DND-41 (cell line): Measurements from ENCODE around the gene ETFA.
A peak's percentile ranks its signal among the peaks of the same experiment; 100 is the strongest.

Experiments
- ATAC-seq: fragments of 200-7000 bp; cut with Tn5 transposase; 3 replicates; pipeline ENCODE4 v1.9.1; 2021; ENCODE audit warnings: low read depth; ENCODE audit not compliant: insufficient read depth
- DNase-seq: peaks from one replicate; pipeline ENCODE4 v3.0.0-alpha.2; 2020
- H2AFZ ChIP-seq: 2 replicates; pipeline ENCODE4 v1.6.0; 2012; ENCODE audit warnings: low read depth, low read length
- H3K27ac ChIP-seq: 2 replicates; pipeline ENCODE4 v1.5.1; 2012; ENCODE audit warnings: low read length, inconsistent platforms
- H3K27me3 ChIP-seq: fragments of 200-600 bp; sonication (generic); 2 replicates; pipeline ENCODE4 v1.6.0; 2012; ENCODE audit warnings: low read length, mild to moderate bottlenecking, inconsistent platforms; ENCODE audit not compliant: insufficient read depth, poor library complexity
- H3K36me3 ChIP-seq: 2 replicates; pipeline ENCODE4 v1.5.1; 2012; ENCODE audit warnings: low read length, inconsistent platforms; ENCODE audit not compliant: insufficient read depth
- H3K4me1 ChIP-seq: 2 replicates; pipeline ENCODE4 v1.5.1; 2012; ENCODE audit warnings: mild to moderate bottlenecking, low read length; ENCODE audit not compliant: insufficient read depth
- H3K4me2 ChIP-seq: 2 replicates; pipeline ENCODE4 v1.6.0; 2012; ENCODE audit warnings: mild to moderate bottlenecking, moderate library complexity, low read length, inconsistent platforms; ENCODE audit not compliant: insufficient read depth
- H3K4me3 ChIP-seq, 2 experiments: fragments of 200-600 bp in 1 of 2; shearing (Covaris generic) in 1 of 2; 2 replicates each; pipeline ENCODE4 v1.5.1; 2012 to 2016; ENCODE audit warnings: inconsistent platforms in 2 of 2, low read length in 2 of 2, mild to moderate bottlenecking in 2 of 2, low read depth in 1 of 2, moderate library complexity in 1 of 2
- H3K79me2 ChIP-seq: 2 replicates; pipeline ENCODE4 v1.6.0; 2012; ENCODE audit warnings: low read length, inconsistent platforms; ENCODE audit not compliant: insufficient read depth
- H3K9ac ChIP-seq: 2 replicates; pipeline ENCODE4 v1.6.0; 2012; ENCODE audit warnings: low read depth, mild to moderate bottlenecking, inconsistent platforms, low read length, moderate library complexity
- H3K9me3 ChIP-seq: 2 replicates; pipeline ENCODE4 v1.5.1; 2012; ENCODE audit warnings: low read length, moderate library complexity, mild to moderate bottlenecking, inconsistent platforms; ENCODE audit not compliant: insufficient read depth, severe bottlenecking
- H4K20me1 ChIP-seq: 2 replicates; pipeline ENCODE4 v1.6.0; 2012; ENCODE audit warnings: low read length; ENCODE audit not compliant: insufficient read depth
- EZH2 ChIP-seq: IDR thresholded peaks from 3 replicates; pipeline ENCODE4 v1.6.1; 2012; ENCODE audit warnings: borderline replicate concordance, low read depth, mild to moderate bottlenecking, moderate library complexity, low read length, inconsistent platforms; ENCODE audit not compliant: severe bottlenecking
- TF ChIP-seq, protein P1 (sequence below): IDR thresholded peaks from 2 replicates; pipeline ENCODE4 v1.5.1; 2012; ENCODE audit warnings: borderline replicate concordance, low read length, moderate library complexity, mild to moderate bottlenecking; ENCODE audit not compliant: poor library complexity, severe bottlenecking; ENCODE audit errors: extremely low read depth

The ETFA gene

DNA sequence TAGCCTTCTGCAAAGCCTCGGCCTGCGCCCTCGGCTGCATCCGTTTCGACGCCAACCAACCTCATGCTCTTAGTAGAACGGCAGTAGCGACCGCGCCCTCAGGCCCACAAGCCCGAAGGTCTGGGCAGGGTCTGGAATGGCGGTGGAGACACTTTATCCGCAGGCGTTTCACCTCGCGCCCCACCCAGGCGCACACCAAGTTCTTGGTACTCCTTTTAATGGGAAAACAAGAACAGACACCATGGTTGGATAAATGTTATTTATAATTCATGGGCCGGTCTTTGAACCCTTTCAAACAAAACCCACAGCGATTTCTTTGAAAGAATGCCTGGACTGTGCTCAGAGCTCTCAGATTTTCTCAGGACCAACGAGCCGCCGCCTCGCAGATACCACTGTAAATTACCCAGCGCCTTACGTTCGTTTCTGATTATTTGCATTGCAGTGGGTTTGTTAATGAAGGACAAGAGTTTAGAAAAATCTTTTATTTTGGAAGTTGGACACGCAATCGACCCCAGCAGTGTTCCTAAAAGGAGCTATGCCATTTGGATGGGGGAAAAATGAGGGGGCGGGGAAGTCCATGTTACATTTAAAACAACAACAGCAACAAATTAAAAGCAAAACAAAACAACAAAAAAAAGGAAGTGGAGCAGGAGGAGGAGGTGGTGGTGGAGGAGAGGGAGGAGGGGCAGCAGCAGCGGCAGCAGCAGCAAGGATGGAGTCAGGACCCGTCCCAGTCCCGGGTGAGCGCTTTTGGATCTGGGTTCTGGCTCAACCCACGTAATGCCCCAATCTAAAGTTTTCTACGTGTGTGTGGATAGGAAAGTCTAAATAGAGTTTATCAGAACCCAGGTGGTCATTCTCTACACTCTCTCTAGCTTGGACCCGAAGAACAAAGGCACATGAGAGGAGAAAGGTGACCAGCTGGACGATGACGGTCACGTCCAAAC, 24.3 kb upstream of the ETFA start:
- DNase-seq (no peak), ATAC-seq (no peak)
- no peak overlapping the region for H3K9ac ChIP-seq
- H2AFZ ChIP-seq: no peak overlapping the region
- H3K36me3 ChIP-seq: no peaks in the 10 kb centered on the region
- H3K79me2 ChIP-seq: no peaks in the 10 kb centered on the region
- no peak overlapping the region for H3K4me3 ChIP-seq
- H3K4me1 ChIP-seq: no peaks in the 10 kb centered on the region
- no peaks in the 10 kb centered on the region for H3K9me3 ChIP-seq
- no peak overlapping the region for H3K27ac ChIP-seq
- no peaks in the 10 kb centered on the region for H4K20me1 ChIP-seq
- peaks cover 3% of the 10 kb centered on the region for H3K27me3 ChIP-seq
- TF ChIP-seq, protein P1, sequence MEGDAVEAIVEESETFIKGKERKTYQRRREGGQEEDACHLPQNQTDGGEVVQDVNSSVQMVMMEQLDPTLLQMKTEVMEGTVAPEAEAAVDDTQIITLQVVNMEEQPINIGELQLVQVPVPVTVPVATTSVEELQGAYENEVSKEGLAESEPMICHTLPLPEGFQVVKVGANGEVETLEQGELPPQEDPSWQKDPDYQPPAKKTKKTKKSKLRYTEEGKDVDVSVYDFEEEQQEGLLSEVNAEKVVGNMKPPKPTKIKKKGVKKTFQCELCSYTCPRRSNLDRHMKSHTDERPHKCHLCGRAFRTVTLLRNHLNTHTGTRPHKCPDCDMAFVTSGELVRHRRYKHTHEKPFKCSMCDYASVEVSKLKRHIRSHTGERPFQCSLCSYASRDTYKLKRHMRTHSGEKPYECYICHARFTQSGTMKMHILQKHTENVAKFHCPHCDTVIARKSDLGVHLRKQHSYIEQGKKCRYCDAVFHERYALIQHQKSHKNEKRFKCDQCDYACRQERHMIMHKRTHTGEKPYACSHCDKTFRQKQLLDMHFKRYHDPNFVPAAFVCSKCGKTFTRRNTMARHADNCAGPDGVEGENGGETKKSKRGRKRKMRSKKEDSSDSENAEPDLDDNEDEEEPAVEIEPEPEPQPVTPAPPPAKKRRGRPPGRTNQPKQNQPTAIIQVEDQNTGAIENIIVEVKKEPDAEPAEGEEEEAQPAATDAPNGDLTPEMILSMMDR: no peak
- TF ChIP-seq EZH2: no peak
- H3K4me2 ChIP-seq: no peak overlapping the region

DNA sequence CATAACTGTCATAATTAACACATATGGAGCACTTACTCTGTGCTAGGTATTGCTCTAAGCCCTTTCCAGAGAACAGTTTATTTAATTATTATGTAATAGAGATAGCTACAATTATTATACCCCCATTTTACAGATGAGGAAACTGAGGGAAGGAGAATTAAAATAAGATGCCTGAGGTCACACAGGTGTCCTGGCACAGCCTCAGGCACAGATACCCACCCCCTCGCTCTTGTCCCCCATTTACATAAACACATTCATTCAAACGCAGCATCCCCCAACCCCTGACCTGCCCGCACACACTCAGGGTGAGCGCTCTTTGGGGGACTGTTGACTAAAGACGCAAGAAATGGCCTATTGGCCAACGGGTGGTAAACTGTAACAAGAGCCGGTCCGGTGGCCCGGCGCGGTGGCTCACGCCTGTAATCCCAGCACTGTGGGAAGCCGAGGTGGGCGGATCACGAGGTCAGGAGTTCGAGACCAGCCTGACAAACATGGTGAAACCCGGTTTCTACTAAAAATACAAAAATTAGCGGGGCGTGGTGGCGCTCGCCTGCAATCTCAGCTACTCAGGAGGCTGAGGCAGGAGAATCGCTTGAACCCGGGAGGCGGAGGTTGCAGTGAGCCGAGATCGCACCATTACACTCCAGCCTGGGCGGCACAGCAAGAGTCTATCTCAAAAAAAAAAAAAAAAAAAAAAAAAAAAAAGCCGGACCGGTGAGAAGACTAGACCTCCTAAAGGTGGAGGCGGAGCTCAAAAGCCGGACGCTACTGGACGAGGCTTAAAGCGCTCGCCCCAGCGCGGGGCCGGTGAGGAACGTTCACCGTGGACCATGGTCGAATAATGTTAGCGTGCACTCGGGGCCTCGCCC, 23.4 kb upstream of the ETFA start:
- Histone ChIP-seq H3K4me3 (no peak overlapping the region), H3K4me2 (no peak overlapping the region), H3K79me2 (no peaks in the 10 kb centered on the region), H3K27me3 (peaks cover 2% of the 10 kb centered on the region), H3K9ac (no peak overlapping the region), H3K9me3 (no peaks in the 10 kb centered on the region), H2AFZ (no peak overlapping the region), H3K4me1 (no peaks in the 10 kb centered on the region), H3K27ac (no peak overlapping the region), H4K20me1 (no peaks in the 10 kb centered on the region), H3K36me3 (no peaks in the 10 kb centered on the region)
- no peak for TF ChIP-seq EZH2
- TF ChIP-seq, protein P1: no peak
- ATAC-seq (no peak), DNase-seq (no peak)

DNA sequence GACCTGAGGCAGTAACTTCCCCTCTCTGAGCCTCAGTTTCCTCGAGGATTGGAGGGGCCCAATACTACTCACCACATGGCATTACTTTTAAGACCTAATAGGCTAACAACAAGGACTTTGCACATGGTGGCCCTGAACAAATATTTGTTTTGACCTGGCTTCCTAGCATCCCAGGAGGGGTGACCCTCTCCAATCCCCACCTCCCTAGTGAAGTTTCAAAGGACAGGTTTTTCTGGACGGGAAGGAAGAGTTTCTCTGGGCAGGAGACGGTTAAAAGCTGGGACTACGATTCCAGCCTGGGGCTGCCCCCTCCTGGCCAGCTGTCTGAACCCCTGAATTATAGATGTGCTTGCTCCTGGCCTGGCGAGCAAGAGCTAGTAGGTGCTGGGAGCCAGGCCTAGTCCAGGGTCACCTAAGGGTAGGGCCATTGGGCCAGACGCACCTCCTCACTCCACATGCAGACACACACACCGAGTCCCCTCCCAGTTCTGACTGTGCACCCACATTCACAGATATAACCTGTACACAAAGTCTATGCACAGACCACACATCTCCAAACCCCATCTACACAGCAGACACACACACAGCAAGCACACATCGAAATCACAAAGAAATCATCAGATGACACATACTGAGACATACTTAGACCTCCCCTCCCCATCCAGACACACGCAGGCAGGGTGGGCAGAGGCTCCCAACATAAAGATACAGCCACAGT, 22.6 kb upstream of the ETFA start:
- H3K9me3 ChIP-seq: no peaks in the 10 kb centered on the region
- no peak overlapping the region for H3K4me2 ChIP-seq
- no peak overlapping the region for H2AFZ ChIP-seq
- H3K27me3 ChIP-seq: no peaks in the 10 kb centered on the region
- no peak overlapping the region for H3K27ac ChIP-seq
- H3K79me2 ChIP-seq: no peaks in the 10 kb centered on the region
- H3K9ac ChIP-seq: no peak overlapping the region
- ATAC-seq (no peak), DNase-seq (no peak)
- no peaks in the 10 kb centered on the region for H3K4me1 ChIP-seq
- no peaks in the 10 kb centered on the region for H4K20me1 ChIP-seq
- no peaks in the 10 kb centered on the region for H3K36me3 ChIP-seq
- no peak overlapping the region for H3K4me3 ChIP-seq
- TF ChIP-seq, protein P1: peak; percentile 12
- no peak for TF ChIP-seq EZH2
